GM23248 (cell line): ENCODE data around the gene SIGLEC15. TPM values are rescaled to one million over a fixed set of nuclear protein-coding genes. Genes with fewer than 3 reads are reported as not detected.

ENCODE experiments used
- DNase-seq: peaks from one replicate; pipeline ENCODE4 v3.0.0-alpha.2; 2015
- H2AFZ ChIP-seq: fragments of 200-600 bp; sonication (generic); 2 replicates; pipeline ENCODE4 v1.6.1; 2016; ENCODE audit warnings: antibody characterized with exemption
- H3F3A ChIP-seq: fragments of 200-600 bp; sonication (generic); 2 replicates; pipeline ENCODE4 v1.6.1; 2016; ENCODE audit warnings: mild to moderate bottlenecking, antibody characterized with exemption, mixed run types; ENCODE audit not compliant: insufficient read depth
- H3K27ac ChIP-seq: fragments of 200-600 bp; sonication (generic); 2 replicates; pipeline ENCODE4 v1.5.1; 2016; ENCODE audit warnings: mild to moderate bottlenecking
- H3K27me3 ChIP-seq: fragments of 200-600 bp; sonication (generic); replicated peaks from 2 replicates; pipeline ENCODE4 v1.6.1; 2016; ENCODE audit warnings: mild to moderate bottlenecking; ENCODE audit not compliant: insufficient read depth
- H3K36me3 ChIP-seq: fragments of 200-600 bp; sonication (generic); 2 replicates; pipeline ENCODE4 v1.6.1; 2016; ENCODE audit warnings: low read depth, mild to moderate bottlenecking
- H3K4me1 ChIP-seq: fragments of 200-600 bp; sonication (generic); 2 replicates; pipeline ENCODE4 v1.6.1; 2016; ENCODE audit warnings: mild to moderate bottlenecking; ENCODE audit not compliant: insufficient read depth
- H3K4me2 ChIP-seq: fragments of 200-600 bp; sonication (generic); one replicate; pipeline ENCODE4 v1.6.1; 2016; ENCODE audit warnings: mild to moderate bottlenecking; ENCODE audit not compliant: unreplicated experiment
- H3K4me3 ChIP-seq: fragments of 200-600 bp; sonication (generic); 2 replicates; pipeline ENCODE4 v1.5.1; 2016; ENCODE audit warnings: mild to moderate bottlenecking
- H3K79me2 ChIP-seq: fragments of 200-600 bp; sonication (generic); 2 replicates; pipeline ENCODE4 v1.6.1; 2016; ENCODE audit warnings: mild to moderate bottlenecking; ENCODE audit not compliant: insufficient read depth
- H3K9ac ChIP-seq: fragments of 200-600 bp; sonication (generic); 2 replicates; pipeline ENCODE4 v1.6.1; 2016; ENCODE audit warnings: mild to moderate bottlenecking
- H3K9me2 ChIP-seq: fragments of 200-600 bp; sonication (generic); 2 replicates; pipeline ENCODE4 v1.6.1; 2016; ENCODE audit warnings: mixed run types, mild to moderate bottlenecking, moderate library complexity; ENCODE audit not compliant: insufficient read depth
- H3K9me3 ChIP-seq: fragments of 200-600 bp; sonication (generic); one replicate; pipeline ENCODE4 v1.6.1; 2017; ENCODE audit warnings: low read depth
- H4K20me1 ChIP-seq: fragments of 200-600 bp; sonication (generic); 2 replicates; pipeline ENCODE4 v1.6.0; 2016; ENCODE audit not compliant: insufficient read depth
- EZH2 ChIP-seq: fragments of 200-600 bp; sonication (generic); IDR thresholded peaks from 2 replicates; pipeline ENCODE4 v1.6.1; 2018; ENCODE audit warnings: antibody characterized with exemption, mild to moderate bottlenecking; ENCODE audit not compliant: insufficient read depth, poor library complexity, severe bottlenecking
- EZH2phosphoT487 ChIP-seq: fragments of 200-600 bp; sonication (generic); IDR thresholded peaks from 2 replicates; pipeline ENCODE4 v1.6.1; 2018; ENCODE audit warnings: antibody characterized with exemption, moderate library complexity, mild to moderate bottlenecking, low read depth; ENCODE audit not compliant: insufficient read depth
- WGBS, 2 experiments: methylation state at CpG; one replicate each; pipeline ENCODE4 v1.1.6; 2015 to 2017; ENCODE audit warnings: low lambda C conversion rate in 2 of 2, low coverage in 1 of 2; ENCODE audit errors: missing lambda C conversion rate in 2 of 2; 5-methylcytosine and 5-hydroxymethylcytosine counted together
- in situ Hi-C: fragments of 300-500 bp; cut with MboI; formaldehyde crosslinking; loops from 2 replicates; pipeline ENCODE4 v1.15.0; 2020
- polyA plus RNA-seq: library from polyadenylated mRNA; unstranded; fragments of >200 nt; fragmentation: Nextera tagmentation; extraction: Ambion mirVana; gene quantifications from 2 replicates; pipeline ENCODE4 v1.2.1, GENCODE V29; 2016
- total RNA-seq: library from RNA; depleted of rRNA; stranded (reverse); fragments of >200 nt; shearing (Covaris generic); gene quantifications from 2 replicates; pipeline ENCODE4 v1.2.3, GENCODE V29; 2014

SIGLEC15 gene
- total and polyA plus RNA-seq, 2 experiments from 2014 or later = 0.22 to 0.69 TPM

DNA sequence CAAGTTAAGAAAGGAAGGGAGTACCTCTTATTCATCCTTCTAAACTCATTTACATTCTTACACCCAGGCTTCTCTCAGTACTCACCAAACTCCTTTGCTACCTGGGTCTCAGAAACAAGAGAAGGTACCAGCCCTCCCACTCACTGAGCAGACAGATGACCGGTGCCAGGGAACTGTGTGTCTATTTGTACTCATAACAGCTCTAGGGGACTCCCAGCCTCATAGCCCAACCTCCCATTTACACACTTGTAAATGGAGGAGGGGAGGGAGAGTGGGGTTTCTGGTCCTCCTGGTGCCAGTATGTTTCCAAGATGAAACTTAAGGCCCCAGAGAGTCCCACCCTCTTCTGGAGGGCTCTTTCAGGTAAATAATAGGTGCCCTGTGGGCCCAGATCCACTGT is 42.8 kb upstream of the SIGLEC15 start:
- 92 to 100% methylated on average over 1 of the region's 1 CpG for WGBS, 2 experiments
- H3K79me2 ChIP-seq = no peaks in the 10 kb centered on the region
- H3F3A ChIP-seq = peaks cover 52% of the 10 kb centered on the region
- DNase-seq = no peak
- peak overlapping the region; percentile 55; the same call in 1 of the 2 replicates for H2AFZ ChIP-seq
- no peaks in the 10 kb centered on the region for H4K20me1 ChIP-seq
- in situ Hi-C loops = no loop called here
- H3K9me2 ChIP-seq = no peaks in the 10 kb centered on the region; the same call in 1 of the 2 replicates
- no peaks in the 10 kb centered on the region for H3K9me3 ChIP-seq
- peaks cover 62% of the 10 kb centered on the region for H3K4me1 ChIP-seq
- H3K27me3 ChIP-seq = no peaks in the 10 kb centered on the region
- no peak overlapping the region for H3K9ac ChIP-seq
- H3K4me2 ChIP-seq = peak overlapping the region; percentile 44
- peak overlapping the region; percentile 44 for H3K27ac ChIP-seq
- H3K36me3 ChIP-seq = no peaks in the 10 kb centered on the region
- TF ChIP-seq EZH2phosphoT487 (no peak), EZH2 (no peak)
- H3K4me3 ChIP-seq = no peak overlapping the region

GRCh38 chr18:45783097-45784075 is 42.1 kb upstream of the SIGLEC15 start:
- Histone ChIP-seq H3K9me2 (no peaks in the 10 kb centered on the region; the same call in 1 of the 2 replicates), H3K4me2 (peak overlapping the region; percentile 44), H3K27ac (peak overlapping the region; percentile 44), H3K4me1 (peaks cover 56% of the 10 kb centered on the region), H3F3A (peaks cover 46% of the 10 kb centered on the region), H3K36me3 (no peaks in the 10 kb centered on the region), H3K9ac (peak overlapping the region; percentile 6; the same call in 1 of the 2 replicates), H3K4me3 (0 out of 2 replicates have a peak overlapping the region, but pooled peaks have one; percentile 0), H3K9me3 (no peaks in the 10 kb centered on the region), H4K20me1 (no peaks in the 10 kb centered on the region), H2AFZ (peak overlapping the region; percentile 55), H3K27me3 (no peaks in the 10 kb centered on the region), H3K79me2 (no peaks in the 10 kb centered on the region)
- DNase-seq = peak; percentile 65
- in situ Hi-C loops = no loop called here
- WGBS, 2 experiments = 48 to 53% methylated on average over 9 of the region's 9 CpGs
- TF ChIP-seq EZH2 = no peak
- no peak for TF ChIP-seq EZH2phosphoT487

DNA sequence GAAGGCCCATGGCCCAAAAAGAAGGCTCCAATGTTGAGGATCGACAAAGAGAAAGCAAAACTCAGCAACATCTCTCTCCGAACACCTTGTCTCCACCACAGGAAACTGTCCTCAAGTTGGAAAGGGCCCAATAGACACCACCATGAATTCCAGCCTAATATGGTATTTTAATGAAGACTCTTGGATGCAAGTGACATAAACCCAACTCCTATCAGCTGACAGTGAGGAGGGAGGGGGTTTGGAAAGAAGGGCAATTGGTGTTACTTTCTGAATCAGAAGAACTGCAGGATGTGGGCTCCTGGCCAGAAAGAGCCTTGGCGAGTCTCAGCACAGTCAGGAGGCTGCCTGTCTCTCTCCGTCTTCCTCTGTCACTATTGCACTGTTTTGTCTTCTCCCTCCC is 40.3 kb upstream of the SIGLEC15 start:
- H3K4me3 ChIP-seq = no peak overlapping the region
- in situ Hi-C loops = no loop called here
- H3K36me3 ChIP-seq = no peaks in the 10 kb centered on the region
- DNase-seq = peak; percentile 61
- no peaks in the 10 kb centered on the region for H3K79me2 ChIP-seq
- TF ChIP-seq EZH2 (no peak), EZH2phosphoT487 (no peak)
- no peak overlapping the region for H3K27ac ChIP-seq
- H3K9me2 ChIP-seq = no peaks in the 10 kb centered on the region; the same call in 1 of the 2 replicates
- no peaks in the 10 kb centered on the region for H3K27me3 ChIP-seq
- WGBS, 2 experiments = 60 to 62% methylated on average over 4 of the region's 4 CpGs
- no peak overlapping the region for H3K9ac ChIP-seq
- H3F3A ChIP-seq = peaks cover 31% of the 10 kb centered on the region
- peaks cover 40% of the 10 kb centered on the region for H3K4me1 ChIP-seq
- peak overlapping the region; percentile 71 for H2AFZ ChIP-seq
- H4K20me1 ChIP-seq = no peaks in the 10 kb centered on the region
- H3K9me3 ChIP-seq = no peaks in the 10 kb centered on the region
- H3K4me2 ChIP-seq = no peak overlapping the region

- H2AFZ ChIP-seq = no peak overlapping the region
- in situ Hi-C loops = no loop called here
- H3K9ac ChIP-seq = no peak overlapping the region
Observed at GRCh38 chr18:45786941-45787340, 38.5 kb upstream of the SIGLEC15 start.

More at GRCh38 chr18:45786941-45787340, 38.5 kb upstream of the SIGLEC15 start:
- Histone ChIP-seq H3K4me1 (peaks cover 32% of the 10 kb centered on the region), H3K36me3 (no peaks in the 10 kb centered on the region), H3K27ac (no peak overlapping the region), H3K9me3 (no peaks in the 10 kb centered on the region), H3K4me2 (no peak overlapping the region), H4K20me1 (no peaks in the 10 kb centered on the region), H3K4me3 (no peak overlapping the region), H3K9me2 (no peaks in the 10 kb centered on the region; the same call in 1 of the 2 replicates), H3K27me3 (no peaks in the 10 kb centered on the region), H3K79me2 (no peaks in the 10 kb centered on the region), H3F3A (peaks cover 34% of the 10 kb centered on the region)
- TF ChIP-seq EZH2phosphoT487 (no peak), EZH2 (no peak)
- DNase-seq = no peak
- 94 to 98% methylated on average over 3 of the region's 3 CpGs for WGBS, 2 experiments
